G401 (cell line): Measurements from ENCODE around the gene PRSS35. TPM values are rescaled to one million over a fixed set of nuclear protein-coding genes. Genes with fewer than 3 reads are reported as not detected.
"Not testable (repeated sequence)": the region's sequence is repeated elsewhere in the genome, so short reads cannot be mapped to it uniquely, and the experiment has no call there.

Source experiments
- DNase-seq: peaks from one replicate; pipeline ENCODE4 v3.0.0-alpha.2; 2015; ENCODE audit warnings: low spot score
- in situ Hi-C: cut with HindIII; loops from 2 replicates; pipeline ENCODE4 v1.10.0; 2016; ENCODE audit warnings: low sequenced_read_pairs, mixed read lengths
- total RNA-seq: library from RNA; depleted of rRNA; stranded (reverse); fragments of >200 nt; shearing (Covaris generic); gene quantifications from 2 replicates; pipeline ENCODE4 v1.2.3, GENCODE V29; 2014; rRNA removed

PRSS35 gene, protein sequence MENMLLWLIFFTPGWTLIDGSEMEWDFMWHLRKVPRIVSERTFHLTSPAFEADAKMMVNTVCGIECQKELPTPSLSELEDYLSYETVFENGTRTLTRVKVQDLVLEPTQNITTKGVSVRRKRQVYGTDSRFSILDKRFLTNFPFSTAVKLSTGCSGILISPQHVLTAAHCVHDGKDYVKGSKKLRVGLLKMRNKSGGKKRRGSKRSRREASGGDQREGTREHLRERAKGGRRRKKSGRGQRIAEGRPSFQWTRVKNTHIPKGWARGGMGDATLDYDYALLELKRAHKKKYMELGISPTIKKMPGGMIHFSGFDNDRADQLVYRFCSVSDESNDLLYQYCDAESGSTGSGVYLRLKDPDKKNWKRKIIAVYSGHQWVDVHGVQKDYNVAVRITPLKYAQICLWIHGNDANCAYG
- 0.07 TPM in 1 of 2 replicates, not detected in the other for total RNA-seq

DNA sequence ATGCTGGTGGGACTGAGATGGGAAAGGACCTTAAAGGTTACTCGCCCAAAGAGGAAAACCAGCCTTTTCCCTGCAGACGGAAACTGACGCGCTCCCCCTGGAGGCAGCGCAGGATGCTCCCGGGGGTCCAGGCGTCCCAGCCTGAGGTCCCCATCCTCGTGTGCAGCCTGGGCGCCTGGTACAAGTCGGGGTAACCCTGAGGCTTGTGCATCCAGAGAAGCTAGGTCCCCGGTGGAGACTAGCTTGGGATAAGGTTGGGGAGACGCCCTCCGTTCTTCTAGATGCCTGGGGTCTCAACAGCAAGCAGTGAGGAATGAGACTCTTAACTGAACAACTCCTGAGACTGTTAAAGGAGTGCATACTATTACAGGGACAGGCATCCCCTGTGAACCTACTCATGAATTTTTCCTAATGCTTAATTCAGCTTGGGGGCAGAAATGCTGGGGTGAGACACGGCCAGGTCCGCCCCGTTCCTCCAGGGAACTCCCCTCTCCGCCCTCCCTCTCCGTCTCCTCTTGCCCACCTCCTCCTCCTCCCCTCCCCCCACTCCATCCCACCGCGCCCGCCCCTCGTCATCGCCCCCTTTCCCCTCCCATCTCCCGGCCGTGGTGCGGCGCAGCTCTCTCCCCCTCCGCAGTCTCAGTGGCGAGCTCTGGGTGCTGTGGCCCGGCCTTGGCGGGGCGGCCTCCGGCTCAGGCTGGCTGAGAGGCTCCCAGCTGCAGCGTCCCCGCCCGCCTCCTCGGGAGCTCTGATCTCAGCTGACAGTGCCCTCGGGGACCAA lies at the start of gene PRSS35:
Gene PRSS35, plus strand, starts transcription at position 634 of the 781 bp plus-strand sequence. CDS start 10,908 bp downstream, outside the sequence.
- in situ Hi-C loops, result loop anchor here (25.0 kb wide), 2 partner anchors 300 to 450 kb away; partner anchors contain the start of genes DOP1A and UBE3D
- peak; percentile 14 for DNase-seq

DNA sequence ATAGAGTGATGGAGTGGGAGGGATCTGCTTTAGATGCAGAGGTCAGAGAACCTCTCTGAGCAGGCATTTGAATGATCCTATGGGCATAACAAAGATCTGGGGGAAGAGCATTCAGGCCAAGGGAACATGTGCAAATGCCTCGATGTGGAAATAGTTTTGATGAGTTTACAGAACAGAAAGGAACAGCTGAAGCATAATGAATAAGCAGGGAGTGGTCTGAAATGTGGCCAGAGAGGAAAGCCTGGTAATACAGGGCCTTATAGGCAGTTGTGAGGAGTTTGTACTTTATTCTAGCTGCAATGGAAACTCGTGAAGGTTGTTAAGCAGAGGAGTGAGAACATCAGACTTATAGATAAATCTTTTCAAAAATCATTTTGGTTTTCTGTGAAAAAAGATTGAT lies 48.4 kb upstream of the PRSS35 start:
- in situ Hi-C loops, result no loop called here

DNA sequence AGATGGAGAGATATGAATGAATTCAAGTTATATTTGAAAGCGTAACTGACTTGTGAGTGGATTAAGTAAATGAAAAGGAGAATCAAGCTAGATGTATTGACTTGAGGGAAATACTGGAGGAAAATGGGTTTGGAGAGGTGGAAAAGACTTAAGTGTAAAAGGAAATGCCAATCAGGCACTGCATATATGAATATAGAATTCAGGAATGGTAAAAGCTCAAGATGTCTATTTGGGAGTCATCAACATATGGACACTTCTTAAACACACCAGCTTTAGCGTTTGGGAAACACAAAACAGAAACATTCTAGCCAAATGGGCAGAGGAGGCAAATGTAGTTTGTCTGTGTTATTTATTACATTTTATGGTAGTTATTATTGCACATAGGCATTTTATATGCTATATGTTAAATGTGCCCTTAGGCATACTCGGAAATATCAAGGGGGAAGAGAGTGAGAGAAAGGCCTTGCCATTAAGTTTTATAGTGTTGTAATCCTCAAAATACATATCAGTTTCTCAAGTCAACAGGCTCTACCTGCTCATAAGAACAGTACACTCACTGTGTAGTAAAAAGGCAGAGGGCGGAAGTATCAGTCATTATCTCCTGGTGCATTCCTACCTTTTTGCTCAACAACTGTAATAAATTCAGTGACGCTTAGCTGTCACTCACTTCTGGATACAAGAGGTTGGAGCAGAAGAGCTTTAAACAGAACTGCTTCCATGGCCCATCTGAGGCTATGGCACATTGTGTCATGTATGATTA lies 47.8 kb upstream of the PRSS35 start:
- DNase-seq, result no peak
- in situ Hi-C loops, result no loop called here

More for the DNA sequence above, 48.4 kb upstream of the PRSS35 start:
- no peak for DNase-seq

DNA sequence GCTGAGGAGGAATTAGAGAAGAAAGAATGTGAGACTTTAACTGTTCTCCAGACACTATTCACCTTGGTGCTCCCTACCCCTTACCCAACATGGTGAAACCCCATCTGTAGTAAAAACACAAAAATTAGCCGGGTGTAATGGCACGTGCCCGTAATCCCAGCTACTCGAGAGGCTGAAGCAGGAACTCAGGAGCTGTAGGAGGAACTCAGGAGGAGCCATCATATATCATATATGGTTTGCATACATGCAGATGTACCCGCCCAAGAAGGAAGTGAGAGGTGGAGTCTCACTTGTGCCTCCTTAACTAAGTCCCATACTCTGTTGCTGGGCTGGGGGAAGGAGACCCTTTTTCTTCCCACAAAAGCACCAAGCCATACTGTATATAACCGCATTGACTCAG lies 46.0 kb upstream of the PRSS35 start:
- in situ Hi-C loops, result no loop called here
- DNase-seq, result no peak

DNA sequence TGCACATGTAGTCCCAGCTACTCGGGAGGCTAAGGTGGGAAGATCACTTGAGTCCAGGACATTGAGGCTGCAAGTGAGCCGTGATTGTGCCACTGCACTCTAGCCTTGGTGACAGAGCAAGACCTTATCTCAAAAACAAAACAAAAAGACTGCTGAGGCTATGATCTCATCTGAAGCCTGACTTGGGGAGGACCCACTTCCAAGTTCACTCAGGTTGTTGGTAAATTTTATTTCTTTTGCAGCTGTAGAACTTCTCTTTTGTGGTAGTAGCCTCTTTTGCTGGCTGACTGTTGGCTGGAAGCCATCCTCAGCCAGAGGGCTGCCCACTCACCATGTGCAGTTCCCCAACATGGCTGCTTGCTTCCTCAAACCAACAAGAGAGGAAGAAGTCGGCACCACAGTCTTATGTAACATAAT lies 44.7 kb upstream of the PRSS35 start:
- in situ Hi-C loops, result no loop called here
- no peak for DNase-seq

DNA sequence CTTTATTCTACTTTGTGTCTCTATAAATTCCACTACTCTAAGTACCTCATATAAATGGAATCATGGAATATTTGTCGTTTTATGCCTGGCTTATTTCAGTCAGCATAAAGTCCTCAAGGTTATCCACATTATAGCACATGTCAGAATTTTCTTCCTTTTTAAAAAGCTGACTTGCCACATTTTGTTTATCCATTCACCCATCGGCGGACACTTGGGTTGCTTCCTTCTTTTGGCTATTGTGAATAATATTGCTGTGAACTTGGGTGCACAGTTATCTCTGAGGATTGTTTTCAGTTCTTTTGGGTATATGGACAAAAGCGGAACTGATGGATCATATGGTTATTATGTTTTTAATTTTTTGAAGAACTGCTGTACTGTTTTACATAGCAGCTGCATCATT lies 42.3 kb upstream of the PRSS35 start:
- in situ Hi-C loops, result no loop called here
- DNase-seq, result no peak

DNA sequence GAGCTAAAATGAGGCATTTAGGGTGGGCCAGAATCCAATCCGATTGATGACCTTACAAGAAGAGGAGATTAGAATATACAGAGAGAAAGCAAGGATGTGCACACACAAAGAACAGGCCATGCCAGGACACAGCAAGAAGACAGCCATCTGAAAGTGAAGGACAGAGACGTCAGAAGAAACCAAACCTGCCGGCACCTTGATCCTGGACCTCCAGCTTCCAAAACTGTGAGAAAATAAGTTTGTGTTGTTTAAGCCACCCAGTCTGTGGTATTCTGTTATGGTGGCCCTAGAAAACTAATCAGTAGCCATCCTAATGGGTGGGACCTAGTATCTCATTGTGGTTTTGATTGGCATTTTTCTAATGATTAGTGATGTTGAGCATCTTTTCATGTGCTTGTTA lies 41.7 kb upstream of the PRSS35 start:
- in situ Hi-C loops, result no loop called here

DNA sequence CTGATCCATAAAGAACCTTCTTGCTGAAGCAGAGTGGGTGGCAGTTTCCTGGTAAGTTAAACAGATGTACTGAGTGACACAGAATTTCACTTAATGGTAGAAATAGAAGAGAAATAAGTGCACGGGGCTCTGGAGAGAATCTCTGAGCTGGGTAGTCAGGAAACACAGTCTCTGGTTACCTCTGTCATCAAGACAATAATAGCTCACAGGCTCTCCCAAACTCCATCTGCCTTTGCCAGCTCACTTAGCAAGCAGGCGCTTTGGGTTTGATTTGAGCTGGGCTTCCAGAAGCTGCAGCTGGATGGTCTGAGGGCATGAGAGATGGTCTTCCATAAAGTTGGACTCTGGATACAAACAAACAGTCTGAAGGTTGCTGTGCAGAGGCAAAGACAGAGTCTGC lies 39.6 kb upstream of the PRSS35 start:
- DNase-seq, result no peak
- in situ Hi-C loops, result no loop called here

More for the DNA sequence above, 41.7 kb upstream of the PRSS35 start:
- DNase-seq, result no peak

DNA sequence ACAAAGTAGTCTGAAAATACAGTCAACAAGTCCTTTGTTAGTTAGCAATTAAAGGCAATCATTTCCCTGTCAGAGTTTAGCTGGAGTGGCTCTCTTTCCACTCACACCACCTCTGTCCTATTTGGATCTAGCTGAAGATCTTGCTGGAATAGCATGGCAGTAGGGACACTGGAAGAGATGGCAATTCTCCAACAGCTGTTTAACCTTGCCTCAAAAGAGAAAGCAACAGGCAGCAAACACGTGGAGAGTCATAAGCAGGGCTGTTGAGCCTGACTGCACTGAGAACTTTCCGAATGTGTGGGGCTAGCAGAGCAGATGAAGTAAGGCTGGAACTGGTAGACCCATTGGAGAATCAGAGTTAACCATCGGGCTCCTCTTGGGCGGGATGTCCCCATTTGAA lies 38.0 kb upstream of the PRSS35 start:
- DNase-seq, result no peak
- in situ Hi-C loops, result no loop called here

DNA sequence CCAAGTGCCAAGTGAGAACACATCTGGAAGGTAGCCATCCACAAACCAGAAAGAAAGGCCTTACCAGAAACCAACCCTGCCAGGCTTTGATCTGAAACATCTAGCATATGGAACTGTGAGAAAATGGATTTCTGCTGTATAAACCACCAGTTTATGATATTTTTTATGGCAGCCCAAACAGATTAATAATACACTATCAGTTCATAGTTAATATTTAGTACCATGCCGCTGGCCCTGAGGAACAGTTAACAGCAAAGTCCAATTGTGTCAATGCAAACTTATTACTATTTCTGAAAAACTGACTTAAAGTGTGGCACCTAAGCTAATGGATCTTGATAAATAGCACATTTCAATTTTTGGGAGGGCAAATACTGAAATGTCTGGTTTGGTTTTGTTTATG lies 35.4 kb upstream of the PRSS35 start:
- no peak for DNase-seq
- in situ Hi-C loops, result no loop called here

DNA sequence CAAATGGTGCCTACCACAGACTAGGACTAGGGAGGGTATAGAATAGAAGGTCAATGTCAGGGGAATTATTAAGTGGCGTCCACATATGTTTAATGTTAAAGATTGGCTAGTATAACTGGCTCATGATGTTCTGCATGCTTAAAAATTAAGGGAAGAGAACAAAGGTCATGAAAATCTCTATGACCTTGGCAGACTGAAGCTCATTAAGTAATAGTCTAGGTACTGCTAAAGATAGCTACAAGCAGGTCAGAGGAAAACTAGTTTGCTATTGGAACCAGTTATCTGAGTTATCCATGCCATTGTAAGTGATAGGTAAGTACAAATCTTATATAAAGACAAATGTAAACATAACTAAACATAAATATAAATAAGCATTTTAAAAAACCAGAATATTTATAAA lies 32.9 kb upstream of the PRSS35 start:
- in situ Hi-C loops, result no loop called here
- no peak for DNase-seq

DNA sequence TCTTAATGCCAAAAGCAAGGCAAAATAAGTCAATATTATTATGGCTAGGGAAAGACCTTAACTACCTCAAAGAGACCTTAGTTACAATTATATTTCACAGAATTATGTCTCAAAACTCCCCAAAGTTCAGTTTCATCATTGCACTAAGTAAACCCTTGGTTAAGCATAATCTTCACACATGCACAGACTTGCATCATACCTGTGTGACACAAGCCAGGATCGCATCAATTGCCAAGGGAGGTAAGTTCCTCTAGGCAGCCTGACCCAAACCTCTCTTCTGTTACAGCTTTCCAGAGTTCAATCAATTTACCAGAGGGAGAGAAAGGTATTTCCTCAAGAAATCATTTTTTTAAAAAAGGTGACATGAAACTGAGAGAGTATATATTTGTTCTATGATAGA lies 31.9 kb upstream of the PRSS35 start:
- in situ Hi-C loops, result no loop called here
- no peak for DNase-seq

DNA sequence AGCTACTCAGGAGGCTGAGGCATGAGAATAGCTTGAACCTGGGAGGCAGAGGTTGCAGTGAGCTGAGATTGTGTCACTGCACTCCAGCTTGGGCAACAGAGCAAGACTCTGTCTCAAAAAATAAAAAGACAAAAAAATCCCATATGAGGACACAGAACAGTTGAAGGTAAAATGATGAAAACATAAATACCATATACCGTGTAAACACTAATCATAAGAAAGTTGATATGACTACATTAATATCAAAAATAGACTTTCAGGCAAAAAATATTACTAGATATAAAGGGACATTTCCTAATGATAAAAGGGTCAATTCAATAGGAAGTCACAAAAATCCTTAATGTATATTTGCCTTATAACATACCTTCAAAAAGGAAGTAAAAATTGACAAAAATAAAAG lies 30.4 kb upstream of the PRSS35 start:
- in situ Hi-C loops, DNase-seq: not testable (repeated sequence)

DNA sequence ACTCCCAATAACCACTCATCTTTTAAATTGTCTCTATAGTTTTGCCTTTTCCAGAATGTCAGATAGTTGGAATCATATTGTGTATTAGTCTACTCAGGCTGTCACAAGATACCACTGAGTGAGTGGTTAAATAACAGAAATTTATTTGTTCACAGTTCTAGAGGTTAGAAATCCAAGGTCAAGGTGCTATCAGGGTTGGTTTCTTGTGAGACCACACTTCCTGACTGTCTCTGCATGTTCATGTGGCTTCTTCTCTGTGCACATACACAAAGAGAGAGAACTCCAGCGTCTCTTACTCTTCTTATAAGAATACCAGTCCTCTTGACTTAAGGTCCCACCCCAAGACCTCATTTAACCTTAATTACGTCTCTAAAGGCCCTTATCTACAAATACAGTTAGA lies 23.9 kb upstream of the PRSS35 start:
- in situ Hi-C loops, result no loop called here
- DNase-seq, result no peak

DNA sequence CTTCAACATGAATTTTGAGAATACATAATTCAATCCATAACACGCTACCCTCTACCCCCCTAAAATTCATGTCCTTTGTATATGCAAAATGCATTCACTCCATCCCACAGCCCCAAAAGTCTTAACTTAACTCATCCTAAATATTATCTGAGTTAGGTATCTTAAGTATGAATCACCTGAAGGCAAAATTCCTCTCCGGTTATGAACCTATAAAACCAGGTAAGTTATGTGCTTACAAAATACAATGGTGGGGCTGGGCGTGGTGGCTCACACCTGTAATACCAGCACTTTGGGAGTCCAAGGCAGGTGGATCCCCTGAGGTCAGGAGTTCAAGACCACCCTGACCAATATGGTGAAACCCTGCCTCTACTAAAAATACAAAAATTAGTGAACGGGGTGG lies 23.5 kb upstream of the PRSS35 start:
- DNase-seq, result no peak
- in situ Hi-C loops, result no loop called here

DNA sequence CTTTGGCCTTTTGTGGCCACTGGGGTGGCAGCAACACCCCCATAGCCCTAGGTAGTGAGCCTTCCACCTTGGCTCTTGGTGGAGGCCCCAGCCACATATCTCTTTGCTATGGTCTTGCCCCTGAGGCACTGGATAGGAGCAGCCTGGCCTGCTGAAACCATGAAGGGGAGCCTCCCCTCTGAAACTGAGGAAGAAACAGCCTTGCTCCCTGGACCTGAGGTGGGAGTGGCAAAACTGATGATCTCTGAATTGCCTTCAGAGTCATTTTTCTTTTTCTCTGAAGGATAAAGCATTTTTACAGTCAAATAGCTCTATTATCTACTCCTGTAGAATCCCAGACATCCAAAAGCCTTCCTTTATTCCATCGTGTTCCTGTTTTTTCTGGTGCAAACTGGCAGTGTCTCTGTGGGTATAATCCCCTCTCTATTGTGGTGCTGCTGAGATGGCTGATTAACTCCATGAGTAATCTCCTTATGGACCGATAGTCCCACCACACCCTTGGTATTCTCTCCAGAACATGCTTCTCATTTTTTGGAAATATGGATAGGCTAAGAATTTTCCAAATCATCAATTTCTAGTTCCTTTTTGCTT lies 22.0 kb upstream of the PRSS35 start:
- in situ Hi-C loops, result no loop called here
- no peak for DNase-seq

DNA sequence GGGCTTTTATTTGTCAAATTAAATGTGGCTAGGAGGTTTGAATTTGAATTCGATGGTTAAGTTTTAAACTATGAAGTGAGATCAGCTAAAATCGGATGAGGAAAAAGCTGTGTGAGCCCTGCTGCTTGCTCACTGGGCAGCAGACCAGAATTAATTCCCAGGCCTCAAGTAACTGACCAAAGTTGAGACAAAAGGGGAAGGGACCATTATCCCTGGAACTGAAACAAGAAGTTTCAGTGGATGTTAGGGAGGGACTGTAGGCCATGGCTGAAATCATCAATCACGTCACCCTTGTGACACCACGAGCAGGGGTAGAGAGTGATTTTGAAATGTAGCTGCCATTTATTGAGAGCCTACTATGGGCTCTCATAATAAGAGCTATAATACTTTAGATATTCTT lies 7.0 kb upstream of the PRSS35 start:
- in situ Hi-C loops, result loop anchor here (25.0 kb wide), 2 partner anchors 293 to 443 kb away; partner anchors contain the start of genes DOP1A and UBE3D
- no peak for DNase-seq

DNA sequence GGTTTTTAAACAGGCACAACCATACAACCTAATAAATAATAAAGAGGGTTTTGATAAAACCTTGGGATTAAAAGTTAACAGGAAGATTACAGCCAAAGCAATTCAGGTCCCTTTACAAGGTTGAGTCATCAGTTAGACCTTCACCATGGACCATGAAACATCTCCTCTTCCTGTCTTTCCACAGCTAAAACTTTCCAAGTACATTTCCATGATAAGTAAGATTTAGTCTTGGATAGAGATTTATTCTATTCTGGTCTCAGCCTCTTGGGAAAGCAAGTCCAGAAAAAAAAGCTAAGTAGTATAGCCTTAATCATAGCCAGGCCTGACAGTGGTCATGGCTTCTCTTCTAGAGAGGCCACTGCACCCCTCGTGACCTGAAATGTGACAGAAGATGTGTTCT lies 2.9 kb upstream of the PRSS35 start:
- no peak for DNase-seq
- in situ Hi-C loops, result loop anchor here (25.0 kb wide), 2 partner anchors 297 to 447 kb away; partner anchors contain the start of genes DOP1A and UBE3D

DNA sequence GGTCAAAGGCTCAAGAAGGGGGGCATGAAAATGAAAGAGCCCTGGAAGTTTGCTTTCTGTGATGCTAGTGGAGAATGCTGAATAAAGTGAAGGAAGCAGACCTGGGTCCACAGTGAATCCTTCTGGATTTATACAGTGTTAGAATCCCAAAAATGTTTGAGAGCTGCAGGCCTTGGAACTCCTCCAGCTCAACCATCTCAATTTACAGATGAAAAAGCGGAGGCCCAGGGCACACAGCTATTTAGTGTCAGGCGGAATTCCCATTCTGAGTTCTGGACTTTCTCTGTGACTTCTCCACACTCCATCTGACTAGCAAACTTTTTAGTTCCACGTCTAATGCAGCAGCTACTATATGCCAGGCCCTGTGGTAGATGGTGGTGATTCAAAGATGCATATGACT lies 1.5 kb upstream of the PRSS35 start:
- DNase-seq, result no peak
- in situ Hi-C loops, result loop anchor here (25.0 kb wide), 2 partner anchors 298 to 448 kb away; partner anchors contain the start of genes DOP1A and UBE3D
